ENCODE data around the gene IQGAP3.

Gene IQGAP3

DNA sequence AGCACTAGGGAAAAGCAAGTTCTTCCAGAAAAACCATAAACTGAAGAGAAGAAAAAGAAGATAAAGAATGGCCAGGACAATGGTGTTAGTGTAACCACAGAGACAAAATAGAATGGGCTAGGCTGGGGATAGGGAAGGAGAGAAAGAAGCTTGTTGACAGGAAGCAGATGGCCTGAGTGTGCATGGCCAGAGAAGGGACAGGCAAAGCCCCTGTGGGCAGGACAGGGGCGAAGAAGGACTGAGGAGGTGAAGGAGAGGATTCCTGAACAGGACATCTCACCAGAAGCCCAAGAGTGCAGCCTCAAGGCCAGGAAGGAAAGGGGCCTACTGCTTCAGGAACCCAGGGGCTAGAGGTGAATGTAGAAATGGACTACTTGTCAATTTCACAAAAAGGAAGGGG is 29.3 kb downstream of the IQGAP3 start:
- no peak overlapping the region for H3K27ac ChIP-seq
- DNase-seq: no peak
- H3K36me3 ChIP-seq (replicated peaks): peaks cover 2% of the 10 kb centered on the region
- no peak overlapping the region for H3K4me3 ChIP-seq (ENCODE audit: low read depth, low read length)
- H3K27me3 ChIP-seq (replicated peaks): no peaks in the 10 kb centered on the region
- TF ChIP-seq, protein P1, sequence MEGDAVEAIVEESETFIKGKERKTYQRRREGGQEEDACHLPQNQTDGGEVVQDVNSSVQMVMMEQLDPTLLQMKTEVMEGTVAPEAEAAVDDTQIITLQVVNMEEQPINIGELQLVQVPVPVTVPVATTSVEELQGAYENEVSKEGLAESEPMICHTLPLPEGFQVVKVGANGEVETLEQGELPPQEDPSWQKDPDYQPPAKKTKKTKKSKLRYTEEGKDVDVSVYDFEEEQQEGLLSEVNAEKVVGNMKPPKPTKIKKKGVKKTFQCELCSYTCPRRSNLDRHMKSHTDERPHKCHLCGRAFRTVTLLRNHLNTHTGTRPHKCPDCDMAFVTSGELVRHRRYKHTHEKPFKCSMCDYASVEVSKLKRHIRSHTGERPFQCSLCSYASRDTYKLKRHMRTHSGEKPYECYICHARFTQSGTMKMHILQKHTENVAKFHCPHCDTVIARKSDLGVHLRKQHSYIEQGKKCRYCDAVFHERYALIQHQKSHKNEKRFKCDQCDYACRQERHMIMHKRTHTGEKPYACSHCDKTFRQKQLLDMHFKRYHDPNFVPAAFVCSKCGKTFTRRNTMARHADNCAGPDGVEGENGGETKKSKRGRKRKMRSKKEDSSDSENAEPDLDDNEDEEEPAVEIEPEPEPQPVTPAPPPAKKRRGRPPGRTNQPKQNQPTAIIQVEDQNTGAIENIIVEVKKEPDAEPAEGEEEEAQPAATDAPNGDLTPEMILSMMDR (IDR thresholded peaks at IDR 0.05; ENCODE audit: low read depth, low read length, missing control alignments): no peak
- in situ Hi-C loops (cut with HindIII; ENCODE audit: low pct_ligation_motif_present, low sequenced_read_pairs): no loop called here

- Histone ChIP-seq H3K27ac (no peak overlapping the region), H3K36me3 (replicated peaks) (no peaks in the 10 kb centered on the region), H3K27me3 (replicated peaks) (no peaks in the 10 kb centered on the region), H3K4me3 (ENCODE audit: low read depth, low read length) (no peak overlapping the region)
- no peak for DNase-seq
- TF ChIP-seq, protein P1 (IDR thresholded peaks at IDR 0.05; ENCODE audit: low read depth, low read length, missing control alignments): no peak
- in situ Hi-C loops (cut with HindIII; ENCODE audit: low pct_ligation_motif_present, low sequenced_read_pairs): no loop called here
These were observed 31.4 kb downstream of the IQGAP3 start for GRCh38 chr1:156540955-156541354.

DNA sequence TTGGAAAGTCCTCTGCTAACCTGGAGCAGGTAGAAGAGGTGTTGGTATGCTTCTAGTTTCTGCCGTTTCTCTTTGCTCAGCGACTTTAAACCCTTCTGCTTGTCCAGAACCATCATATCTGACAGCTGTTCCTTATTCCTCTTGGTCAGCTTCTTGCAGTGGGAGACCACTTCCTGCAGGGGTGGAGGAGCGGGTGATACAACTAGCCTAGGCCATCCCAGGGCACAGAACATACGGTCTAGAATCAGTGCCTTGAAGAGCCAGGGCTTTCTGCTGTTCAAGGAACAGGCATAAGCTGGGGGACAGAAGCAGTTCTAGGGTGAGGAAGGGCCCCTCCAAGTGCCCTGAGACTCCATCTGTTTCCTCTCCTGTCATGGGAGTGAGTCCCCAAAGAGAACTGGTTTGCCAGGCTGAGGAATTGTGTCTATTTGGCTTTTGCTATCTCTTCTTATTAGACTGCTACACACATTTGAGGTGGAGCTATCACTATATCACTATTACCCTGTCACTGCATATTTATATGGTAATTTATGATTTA is 32.5 kb downstream of the IQGAP3 start:
- H3K27ac ChIP-seq: no peak overlapping the region
- TF ChIP-seq, protein P1 (IDR thresholded peaks at IDR 0.05; ENCODE audit: low read depth, low read length, missing control alignments): no peak
- no peaks in the 10 kb centered on the region for H3K36me3 ChIP-seq (replicated peaks)
- H3K27me3 ChIP-seq (replicated peaks): no peaks in the 10 kb centered on the region
- in situ Hi-C loops (cut with HindIII; ENCODE audit: low pct_ligation_motif_present, low sequenced_read_pairs): no loop called here
- H3K4me3 ChIP-seq (ENCODE audit: low read depth, low read length): no peak overlapping the region
- no peak for DNase-seq

DNA sequence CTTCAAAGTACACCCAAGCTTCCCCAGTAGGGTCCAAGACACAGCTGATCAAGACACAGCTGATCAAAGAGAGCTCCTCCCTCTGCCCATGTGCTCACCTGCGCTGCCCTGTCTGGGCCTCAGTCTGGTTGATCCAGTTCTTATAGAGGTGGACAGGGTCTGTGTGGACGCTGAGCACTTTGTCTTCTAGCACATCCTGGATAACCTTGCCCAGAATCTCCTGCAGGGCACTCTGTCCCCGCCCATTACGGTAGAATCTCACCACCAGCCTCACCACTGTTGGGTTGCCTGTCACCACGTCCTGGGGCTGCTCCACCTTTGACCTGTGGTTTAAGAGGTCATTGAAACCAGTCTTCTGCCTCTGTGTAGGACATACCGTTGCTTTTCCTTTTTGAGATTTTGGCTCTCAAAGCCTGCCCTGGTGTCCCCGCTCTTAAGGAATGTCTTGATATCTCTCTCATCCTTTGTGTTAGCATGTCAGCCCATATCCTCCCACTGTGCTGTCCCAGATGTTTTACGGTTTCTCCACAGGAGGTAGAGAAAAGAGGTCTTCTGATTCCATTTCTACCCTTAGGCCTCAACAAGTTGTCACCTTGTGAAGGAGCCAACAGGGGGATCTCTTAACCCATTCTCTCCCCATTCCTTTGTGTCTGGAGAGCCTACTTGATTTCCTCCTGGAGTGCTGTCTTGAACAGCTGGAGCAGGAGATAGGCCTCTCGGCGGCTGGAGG is 33.5 kb downstream of the IQGAP3 start:
- DNase-seq: no peak
- in situ Hi-C loops (cut with HindIII; ENCODE audit: low pct_ligation_motif_present, low sequenced_read_pairs): no loop called here
- H3K27me3 ChIP-seq (replicated peaks): no peaks in the 10 kb centered on the region
- TF ChIP-seq, protein P1 (IDR thresholded peaks at IDR 0.05; ENCODE audit: low read depth, low read length, missing control alignments): no peak
- no peak overlapping the region for H3K27ac ChIP-seq
- H3K36me3 ChIP-seq (replicated peaks): no peaks in the 10 kb centered on the region
- H3K4me3 ChIP-seq (ENCODE audit: low read depth, low read length): no peak overlapping the region

- TF ChIP-seq, protein P1 (IDR thresholded peaks at IDR 0.05; ENCODE audit: low read depth, low read length, missing control alignments): no peak
- no peak for DNase-seq
- Histone ChIP-seq H3K4me3 (ENCODE audit: low read depth, low read length) (no peak overlapping the region), H3K27ac (no peak overlapping the region), H3K36me3 (replicated peaks) (no peaks in the 10 kb centered on the region), H3K27me3 (replicated peaks) (no peaks in the 10 kb centered on the region)
- in situ Hi-C loops (cut with HindIII; ENCODE audit: low pct_ligation_motif_present, low sequenced_read_pairs): no loop called here
These were observed 35.3 kb downstream of the IQGAP3 start for GRCh38 chr1:156537027-156537426.

All from brain microvascular endothelial cell (primary cell).